Psoas muscle (tissue), 8 donors: ENCODE data around the gene TIGD3. TPM values are rescaled to one million over a fixed set of nuclear protein-coding genes. Genes with fewer than 3 reads are reported as not detected.

Experiments
- ATAC-seq, 4 donors: fragments of 200-7000 bp; cut with Tn5 transposase; one replicate each; pipeline ENCODE4 v1.9.1; 2020; ENCODE audit warnings: moderate library complexity in 3 of 4, mild to moderate bottlenecking in 2 of 4
- DNase-seq, 2 donors: peaks; one replicate each; pipeline ENCODE4 v3.0.0-alpha.2; 2020
- H3K27ac ChIP-seq: fragments of 200-600 bp; one replicate; pipeline ENCODE4 v1.8.0; 2022
- H3K27me3 ChIP-seq, 3 donors: fragments of 200-600 bp in 1 of 3; one replicate each; pipeline versions ENCODE4 v1.6.1 to v1.8.0; 2013 to 2022; ENCODE audit warnings: low read length in 2 of 3, mild to moderate bottlenecking in 2 of 3, moderate library complexity in 1 of 3; ENCODE audit not compliant: insufficient read depth in 3 of 3
- H3K36me3 ChIP-seq, 2 donors: fragments of 200-600 bp in 1 of 2; one replicate each; pipeline versions ENCODE4 v1.6.1 to v1.8.0; 2013 to 2022; ENCODE audit warnings: low read depth in 1 of 2, mild to moderate bottlenecking in 1 of 2, moderate library complexity in 1 of 2; ENCODE audit not compliant: insufficient read depth in 1 of 2
- H3K4me1 ChIP-seq: fragments of 200-600 bp; one replicate; pipeline ENCODE4 v1.8.0; 2022
- H3K4me3 ChIP-seq: fragments of 200-600 bp; one replicate; pipeline ENCODE4 v1.8.0; 2022; ENCODE audit warnings: mild to moderate bottlenecking
- H3K9me3 ChIP-seq: fragments of 200-600 bp; one replicate; pipeline ENCODE4 v1.8.0; 2022
- CTCF ChIP-seq: fragments of 200-600 bp; IDR thresholded peaks from one replicate; pipeline ENCODE4 v1.8.0; 2022; ENCODE audit warnings: antibody characterized with exemption
- WGBS, 3 donors: extraction: QIAGEN DNeasy Blood & Tissue Kit; methylation state at CpG; one replicate each; pipeline versions ENCODE4 v1.1.6 to v1.1.7; 2013; 5-methylcytosine and 5-hydroxymethylcytosine counted together
- intact Hi-C, 2 donors: fragments of 100-400 bp; cut with DNase I; formaldehyde crosslinking; loops; one replicate each; pipeline versions ENCODE4 v1.11.0 to v1.14.2; 2022
- polyA plus RNA-seq, 3 donors: library from polyadenylated mRNA; stranded (reverse); fragments of 200-250 nt; gene quantifications; one replicate each; pipeline ENCODE4 v1.2.3, GENCODE V29; 2013
- total RNA-seq, 4 donors: library from RNA; stranded (reverse); fragmentation: NEBNext Ultra II Directional in 2 of 4; extraction: Animal tissue kit (Norgen Biotek cat#: 25700) in 2 of 4; gene quantifications; one replicate each; pipeline versions ENCODE4 v1.2.1 to v1.2.4, GENCODE V29; 2021 to 2023
- donor health status: healthy with polysubstance abuse.
- donor health status: DM: no; HTN: no; CAD: no; lungs with moderate emphysema.
- donor health status: Bipolar disorder and iron deficiency.
- donor health status: healthy.
- donor health status: DM: yes; HTN: yes; CAD: no.
- donor health status: DM: no; HTN: no; CAD: no.
- donor health status: DM: no; HTN: no; CAD: no.
- donor health status: DM: yes; HTN: yes; CAD: no.

Gene TIGD3
- total and polyA plus RNA-seq, 7 donors = 0.05 to 0.25 (median 0.09) TPM; not detected in 3

GRCh38 chr11:65392899-65393298, 38.3 kb downstream of the TIGD3 start:
- no peak overlapping the region for H3K4me3 ChIP-seq
- peaks cover 29% of the 10 kb centered on the region for H3K4me1 ChIP-seq
- H3K36me3 ChIP-seq = peaks cover 2 to 72% of the 10 kb centered on the region in 2 donors

GRCh38 chr11:65393513-65394079, 39.0 kb downstream of the TIGD3 start:
- Histone ChIP-seq H3K4me3 (no peak overlapping the region), H3K27ac (no peak overlapping the region), H3K9me3 (no peaks in the 10 kb centered on the region), H3K36me3 (peaks cover 2 to 72% of the 10 kb centered on the region in 2 donors), H3K4me1 (peaks cover 22% of the 10 kb centered on the region), H3K27me3 (no peaks in the 10 kb centered on the region)
- DNase-seq (no peak), ATAC-seq (no peak)
- WGBS, 3 donors = 85 to 96% (median 86%) methylated on average over 15 to 17 of the region's 17 CpGs
- no peak for TF ChIP-seq CTCF
- intact Hi-C loops = no loop called here

More at GRCh38 chr11:65392899-65393298, 38.3 kb downstream of the TIGD3 start:
- DNase-seq = no peak
- intact Hi-C loops = no loop called here
- WGBS, 3 donors = 83 to 90% (median 89%) methylated on average over 5 of the region's 5 CpGs
- no peaks in the 10 kb centered on the region for H3K9me3 ChIP-seq
- no peaks in the 10 kb centered on the region for H3K27me3 ChIP-seq
- no peak for TF ChIP-seq CTCF
- no peak overlapping the region for H3K27ac ChIP-seq
- ATAC-seq = no peak

GRCh38 chr11:65394125-65394536, 39.6 kb downstream of the TIGD3 start:
- ATAC-seq = no peak
- no peak overlapping the region for H3K27ac ChIP-seq
- no peaks in the 10 kb centered on the region for H3K9me3 ChIP-seq

GRCh38 chr11:65395961-65396530, 41.5 kb downstream of the TIGD3 start:
- Histone ChIP-seq H3K27me3 (no peaks in the 10 kb centered on the region), H3K4me3 (no peak overlapping the region), H3K27ac (no peak overlapping the region), H3K4me1 (peaks cover 4% of the 10 kb centered on the region), H3K9me3 (no peaks in the 10 kb centered on the region), H3K36me3 (peaks cover 2 to 87% of the 10 kb centered on the region in 2 donors)
- TF ChIP-seq CTCF = no peak
- DNase-seq (no peak), ATAC-seq (no peak)
- 84 to 92% (median 86%) methylated on average over 15 of the region's 15 CpGs for whole genome bisulfite sequencing, 3 donors
- intact Hi-C loops = no loop called here

More at GRCh38 chr11:65394125-65394536, 39.6 kb downstream of the TIGD3 start:
- WGBS, 3 donors = 96% methylated on average over 19 to 20 of the region's 20 CpGs
- Histone ChIP-seq H3K36me3 (peaks cover 2 to 72% of the 10 kb centered on the region in 2 donors), H3K4me1 (peaks cover 17% of the 10 kb centered on the region), H3K27me3 (no peaks in the 10 kb centered on the region), H3K4me3 (no peak overlapping the region)
- intact Hi-C loops = no loop called here
- TF ChIP-seq CTCF = no peak
- DNase-seq = no peak
